Body of pancreas (tissue), 4 donors: Measurements from ENCODE around the gene SH3TC1.

ENCODE experiments used
- CTCF ChIP-seq, 7 experiments: fragments of 450-650 bp in 4 of 7; fragments of 200-600 bp in 3 of 7; sonication (generic) in 3 of 7; IDR thresholded peaks; one replicate each; pipeline ENCODE4 v1.5.1; 2016 to 2019; ENCODE audit warnings: antibody characterized with exemption in 7 of 7
- POLR2A ChIP-seq, 3 donors: fragments of 450-650 bp; IDR thresholded peaks; one replicate each; pipeline ENCODE4 v1.6.1; 2016; ENCODE audit warnings: antibody characterized with exemption in 3 of 3, mild to moderate bottlenecking in 2 of 3

- TF ChIP-seq CTCF (IDR thresholded peaks at IDR 0.05) (no peak), POLR2A (IDR thresholded peaks at IDR 0.05) (no peak)
These were observed 56.8 kb downstream of the SH3TC1 start for GRCh38 chr4:8255698-8256441.
